HepG2 (cell line): ENCODE results near the gene METTL16. TPM values are rescaled to one million over a fixed set of nuclear protein-coding genes. Genes with fewer than 3 reads are reported as not detected.

Experiments used
- ARNT2 ChIP-seq: sonication (generic); formaldehyde crosslinking; IDR thresholded peaks from 2 replicates; pipeline ENCODE4 v1.8.0; 2022; ENCODE audit warnings: mild to moderate bottlenecking, low read depth, missing genetic modification reagents, moderate library complexity
- ATF4 ChIP-seq, 2 experiments: fragments of 450-650 bp in 1 of 2; sonication (generic) in 1 of 2; formaldehyde crosslinking; IDR thresholded peaks; 2 replicates each; pipeline versions ENCODE4 v1.5.0 to v1.8.0; 2020 to 2022; ENCODE audit warnings: mild to moderate bottlenecking in 1 of 2, missing genetic modification reagents in 1 of 2
- CBX2 ChIP-seq, 2 experiments: fragments of 200-600 bp in 1 of 2; sonication (generic); formaldehyde crosslinking in 1 of 2; IDR thresholded peaks; 2 replicates each; pipeline versions ENCODE4 v1.7.0 to v1.8.1; 2018 to 2022; ENCODE audit warnings: low read depth in 2 of 2, low read length in 1 of 2, mild to moderate bottlenecking in 1 of 2, missing genetic modification reagents in 1 of 2
- DZIP1 ChIP-seq: sonication (generic); formaldehyde crosslinking; IDR thresholded peaks from 2 replicates; pipeline ENCODE4 v1.5.0; 2020; ENCODE audit warnings: mild to moderate bottlenecking, missing genetic modification reagents
- GABPA ChIP-seq, 2 experiments: IDR thresholded peaks; 2 replicates each; pipeline ENCODE4 v1.6.1; 2011 to 2016; ENCODE audit warnings: low read depth in 2 of 2, low read length in 1 of 2, missing biosample characterization in 1 of 2, missing genetic modification characterization in 1 of 2
- HNRNPL ChIP-seq: fragments of 200-400 bp; formaldehyde crosslinking; IDR thresholded peaks from 2 replicates; pipeline ENCODE4 v1.6.1; 2017; ENCODE audit warnings: mild to moderate bottlenecking, low read depth, low read length
- HOXD1 ChIP-seq: sonication (generic); formaldehyde crosslinking; IDR thresholded peaks from 2 replicates; pipeline ENCODE4 v1.5.0; 2020; ENCODE audit warnings: missing genetic modification reagents
- JUN ChIP-seq: sonication (generic); formaldehyde crosslinking; IDR thresholded peaks from 2 replicates; pipeline ENCODE4 v1.4.0; 2020; ENCODE audit warnings: mild to moderate bottlenecking, missing genetic modification reagents
- NFKB2 ChIP-seq: sonication (generic); formaldehyde crosslinking; IDR thresholded peaks from 2 replicates; pipeline ENCODE4 v1.4.0; 2020; ENCODE audit warnings: missing genetic modification reagents, borderline replicate concordance
- NFYC ChIP-seq: IDR thresholded peaks from 2 replicates; pipeline ENCODE4 v1.6.1; 2016; ENCODE audit warnings: missing genetic modification reagents, missing compliant biosample characterization
- NR2C2 ChIP-seq: sonication (generic); formaldehyde crosslinking; IDR thresholded peaks from 2 replicates; pipeline ENCODE4 v1.4.0; 2020; ENCODE audit warnings: missing genetic modification reagents, mild to moderate bottlenecking, moderate library complexity, borderline replicate concordance
- PAF1 ChIP-seq: IDR thresholded peaks from 2 replicates; pipeline ENCODE4 v1.6.1; 2016; ENCODE audit warnings: missing genetic modification reagents, missing compliant biosample characterization
- RBM22 ChIP-seq: fragments of 200-400 bp; formaldehyde crosslinking; optimal IDR thresholded peaks from 2 replicates; pipeline ENCODE3; 2017; ENCODE audit warnings: mild to moderate bottlenecking, low read length, moderate library complexity
- SIX4 ChIP-seq: sonication (generic); formaldehyde crosslinking; IDR thresholded peaks from 2 replicates; pipeline ENCODE4 v1.4.0; 2020; ENCODE audit warnings: missing genetic modification reagents
- TCF7L2 ChIP-seq: IDR thresholded peaks from 2 replicates; pipeline ENCODE4 v1.6.1; 2011; ENCODE audit warnings: mild to moderate bottlenecking, low read depth, low read length, moderate library complexity
- ZBTB21 ChIP-seq: sonication (generic); formaldehyde crosslinking; IDR thresholded peaks from 2 replicates; pipeline ENCODE4 v1.4.0; 2020; ENCODE audit warnings: missing genetic modification reagents
- ZC3H4 ChIP-seq: sonication (generic); formaldehyde crosslinking; IDR thresholded peaks from 2 replicates; pipeline ENCODE4 v1.4.0; 2020; ENCODE audit warnings: missing genetic modification reagents, borderline replicate concordance
- ZFP91 ChIP-seq: sonication (generic); formaldehyde crosslinking; IDR thresholded peaks from 2 replicates; pipeline ENCODE4 v1.9.0; 2022; ENCODE audit warnings: missing genetic modification reagents, mild to moderate bottlenecking, borderline replicate concordance
- ZNF367 ChIP-seq: sonication (generic); formaldehyde crosslinking; IDR thresholded peaks from 2 replicates; pipeline ENCODE4 v1.4.0; 2020; ENCODE audit warnings: missing genetic modification reagents, borderline replicate concordance
- ZNF570 ChIP-seq: sonication (generic); formaldehyde crosslinking; IDR thresholded peaks from 2 replicates; pipeline ENCODE4 v1.4.0; 2020; ENCODE audit warnings: mild to moderate bottlenecking, missing genetic modification reagents, borderline replicate concordance
- ZNF670 ChIP-seq: sonication (generic); formaldehyde crosslinking; IDR thresholded peaks from 2 replicates; pipeline ENCODE4 v1.8.0; 2022; ENCODE audit warnings: mild to moderate bottlenecking, missing genetic modification reagents, borderline replicate concordance
- ZNF724P ChIP-seq: sonication (generic); formaldehyde crosslinking; IDR thresholded peaks from 2 replicates; pipeline ENCODE4 v1.8.0; 2022; ENCODE audit warnings: missing genetic modification reagents, borderline replicate concordance
- ZNF772 ChIP-seq: sonication (generic); formaldehyde crosslinking; IDR thresholded peaks from 2 replicates; pipeline ENCODE4 v1.5.0; 2020; ENCODE audit warnings: mild to moderate bottlenecking, missing genetic modification reagents
- polyA plus RNA-seq, 8 experiments: library from polyadenylated mRNA; depleted of rRNA in 3 of 8; stranded (reverse) in 7 of 8; unstranded in 1 of 8; fragments of >200 nt; fragmentation: Illumina TruSeq in 4 of 8; extraction: Trizol in 4 of 8; gene quantifications; 2 replicates each; pipeline versions ENCODE4 v1.2.1 to v1.2.3, GENCODE V29; 2011 to 2016; ENCODE audit warnings: low read depth in 4 of 8, missing spikeins in 1 of 8, mixed read lengths in 1 of 8; ENCODE audit not compliant: insufficient read depth in 1 of 8
- total RNA-seq, 5 experiments: library from RNA; depleted of rRNA; stranded (reverse); fragments of >200 nt; fragmentation: Illumina TruSeq; extraction: Trizol; gene quantifications; 2 replicates each; pipeline ENCODE4 v1.2.3, GENCODE V29; 2016; ENCODE audit warnings: low read depth in 1 of 5

METTL16 gene
- total and polyA plus RNA-seq, 2 of the 13 experiments (the other 11 are each of a cell fraction or from before 2014, with no cell fraction given), result 11.6 to 18.5 TPM

GRCh38 chr17:2401426-2402221, 110.1 kb downstream of the METTL16 start (continued):
- peak in 1 of 2 experiments; percentile 48; a peak in 1 of 4 replicates for TF ChIP-seq ATF4 (CRISPR knock-in tag; IDR thresholded peaks at IDR 0.05)
- no peak; the same call in 1 of the 2 replicates for TF ChIP-seq DZIP1 (CRISPR knock-in tag)
- peak; percentile 22; the same call in 1 of the 2 replicates for TF ChIP-seq ZNF772 (CRISPR knock-in tag)
- TF ChIP-seq JUN (CRISPR knock-in tag), result 0 out of 2 replicates have a peak, but pooled peaks have one; percentile 33
- no peak for TF ChIP-seq TCF7L2
- TF ChIP-seq HOXD1 (CRISPR knock-in tag), result 0 out of 2 replicates have a peak, but pooled peaks have one; percentile 32
- TF ChIP-seq CBX2 (IDR thresholded peaks at IDR 0.05; ENCODE audit: low read depth, low read length), result peak; percentile 50; the same call in 1 of the 2 replicates
- TF ChIP-seq CBX2 (CRISPR knock-in tag; IDR thresholded peaks at IDR 0.05; ENCODE audit: low read depth), result no peak
- TF ChIP-seq NR2C2 (CRISPR knock-in tag), result 0 out of 2 replicates have a peak, but pooled peaks have one; percentile 17
- no peak for TF ChIP-seq ZNF570 (CRISPR knock-in tag)
- TF ChIP-seq PAF1 (CRISPR knock-in tag), result no peak
- no peak for TF ChIP-seq ZBTB21 (CRISPR knock-in tag)
- TF ChIP-seq RBM22, result peak; percentile 29
- TF ChIP-seq ZC3H4 (CRISPR knock-in tag), result no peak
- 0 out of 2 replicates have a peak, but pooled peaks have one; percentile 43 for TF ChIP-seq HNRNPL
- no peak; the same call in 1 of the 2 replicates for TF ChIP-seq GABPA (IDR thresholded peaks at IDR 0.05; ENCODE audit: low read depth, low read length)
- peak; percentile 53; the same call in 1 of the 2 replicates for TF ChIP-seq GABPA (CRISPR knock-in tag; IDR thresholded peaks at IDR 0.05; ENCODE audit: low read depth)
- 0 out of 2 replicates have a peak, but pooled peaks have one; percentile 37 for TF ChIP-seq ZNF724P (CRISPR knock-in tag)
- TF ChIP-seq ZFP91 (CRISPR knock-in tag), result peak; percentile 100
- TF ChIP-seq NFKB2 (CRISPR knock-in tag), result 0 out of 2 replicates have a peak, but pooled peaks have one; percentile 34
- TF ChIP-seq SIX4 (CRISPR knock-in tag), result 0 out of 2 replicates have a peak, but pooled peaks have one; percentile 7
- TF ChIP-seq NFYC, result peak; percentile 88
- peak; percentile 96 for TF ChIP-seq ZNF367 (CRISPR knock-in tag)
- peak; percentile 24; the same call in 1 of the 2 replicates for TF ChIP-seq ARNT2 (CRISPR knock-in tag)
- TF ChIP-seq ZNF670 (CRISPR knock-in tag), result peak; percentile 26; the same call in 1 of the 2 replicates
